SKM-1 treated with dmso at 0.1 percent for 144 hours (cell line): ENCODE measurements around the gene AFF1.
"Not testable (repeated sequence)": the region's sequence is repeated elsewhere in the genome, so short reads cannot be mapped to it uniquely, and the experiment has no call there.

Experiments used
- DNase-seq: peaks from one replicate; lab custom pipeline; 2025; ENCODE audit not compliant: unreplicated experiment; lab: John Stamatoyannopoulos, UW

The AFF1 gene

DNA sequence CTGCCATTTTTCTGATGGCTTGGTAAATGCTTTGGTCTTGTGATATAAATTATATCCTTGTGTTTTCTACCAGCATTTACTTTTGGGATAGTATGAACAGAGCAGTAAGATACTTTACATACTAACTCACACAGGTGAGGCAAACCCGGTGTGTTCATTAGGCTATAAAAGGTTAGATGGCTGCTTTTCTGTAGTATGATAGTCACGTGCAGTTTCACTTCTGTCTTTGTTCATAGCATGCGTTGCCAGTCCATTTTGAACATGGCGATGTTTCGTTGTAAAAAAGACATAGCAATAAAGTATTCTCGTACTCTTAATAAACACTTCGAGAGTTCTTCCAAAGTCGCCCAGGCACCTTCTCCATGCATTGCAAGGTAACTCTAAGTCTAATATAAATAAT is 197.2 kb downstream of the AFF1 start:
- DNase-seq, result no peak

DNA sequence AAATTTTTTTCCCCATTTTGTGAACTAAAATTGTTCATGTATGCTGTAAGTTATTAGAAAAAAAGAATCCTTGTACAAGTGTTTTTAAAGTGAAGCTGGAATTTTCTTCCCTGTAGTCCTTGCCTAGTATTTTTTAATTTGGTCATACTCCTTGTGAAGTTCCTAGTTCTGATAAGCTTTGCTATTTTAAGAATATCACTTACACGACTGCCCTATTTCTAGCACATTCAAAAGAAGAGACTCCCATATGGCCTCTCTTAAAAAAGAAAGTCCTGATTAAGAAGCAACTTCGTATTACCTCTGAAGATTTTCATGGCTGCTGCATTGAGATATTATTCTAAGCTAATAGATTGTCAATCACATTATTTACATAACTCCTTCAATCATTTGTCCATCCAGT is 198.4 kb downstream of the AFF1 start:
- no peak for DNase-seq

DNA sequence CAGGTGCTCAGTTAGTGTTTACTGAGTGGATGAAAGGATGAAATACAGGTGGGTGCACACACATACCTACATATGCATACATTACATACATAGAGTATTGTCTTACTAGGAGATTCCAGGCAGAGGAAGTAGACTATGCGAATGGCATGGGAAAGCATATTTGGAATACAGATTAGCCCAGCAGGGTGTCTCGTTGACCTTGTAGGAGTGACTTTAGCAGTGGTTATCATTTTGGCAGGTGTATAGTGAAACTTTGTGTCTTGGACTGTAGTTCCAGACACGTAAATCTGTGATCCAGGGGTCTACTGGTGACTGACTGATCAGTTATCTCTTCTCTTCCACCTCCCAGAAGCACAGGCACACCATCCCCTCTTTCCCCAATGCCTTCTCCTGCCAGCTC is 199.3 kb downstream of the AFF1 start:
- DNase-seq, result no peak

DNA sequence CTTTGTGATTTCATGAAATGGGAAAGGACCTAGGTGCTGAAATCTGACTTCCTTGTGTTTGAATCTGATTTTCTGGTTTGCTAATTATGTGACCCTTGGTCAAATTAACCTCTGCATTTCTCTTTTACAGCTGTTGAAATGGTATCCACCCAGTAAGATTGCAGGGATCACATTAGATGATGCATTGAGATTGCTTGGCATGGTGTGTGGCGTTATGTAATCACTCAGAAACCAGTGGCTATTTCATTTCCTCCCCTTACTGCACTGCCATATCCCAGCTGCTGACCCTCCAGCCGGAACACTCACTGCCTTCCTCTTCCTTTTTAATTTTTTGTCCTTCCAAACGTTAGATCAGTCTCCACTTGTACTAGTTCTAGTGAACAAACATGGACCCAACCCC is 206.6 kb downstream of the AFF1 start:
- no peak for DNase-seq

DNA sequence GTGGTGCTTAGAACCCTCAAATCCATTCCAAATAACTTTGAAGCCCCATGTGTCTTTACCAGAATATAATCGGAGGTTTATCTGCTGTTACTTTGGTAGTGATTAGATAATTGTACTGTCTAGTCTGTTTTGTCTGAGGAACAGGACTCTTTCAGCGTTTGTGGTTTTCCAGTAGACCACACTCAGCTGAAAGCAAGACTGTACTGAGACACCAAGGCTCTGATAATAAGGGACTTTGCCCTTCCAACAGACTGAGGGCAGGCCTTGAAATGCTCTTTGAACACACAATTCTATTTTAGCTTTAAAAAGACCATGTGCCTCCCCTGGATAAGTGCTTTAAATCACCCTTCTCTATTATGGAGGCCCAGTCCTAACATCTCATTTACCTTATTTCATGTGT is 209.5 kb downstream of the AFF1 start:
- DNase-seq, result no peak

DNA sequence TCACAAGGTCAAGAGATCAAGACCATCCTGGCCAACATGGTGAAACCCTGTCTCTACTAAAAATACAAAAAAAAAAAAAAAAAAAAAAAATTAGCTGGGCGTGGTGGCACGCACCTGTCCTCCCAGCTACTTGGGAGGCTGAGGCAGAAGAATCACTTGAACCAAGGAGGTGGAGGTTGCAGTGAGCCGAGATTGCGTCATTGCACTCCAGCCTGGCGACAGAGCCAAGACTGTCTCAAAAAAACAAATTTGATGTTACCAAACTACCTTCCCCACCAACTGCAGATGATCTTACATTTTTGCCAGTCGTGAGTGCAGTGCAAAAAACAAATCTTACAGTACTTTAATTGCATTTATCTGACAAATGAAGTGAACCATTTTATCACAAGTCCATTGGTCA is 211.1 kb downstream of the AFF1 start:
- DNase-seq, result not testable (repeated sequence)

DNA sequence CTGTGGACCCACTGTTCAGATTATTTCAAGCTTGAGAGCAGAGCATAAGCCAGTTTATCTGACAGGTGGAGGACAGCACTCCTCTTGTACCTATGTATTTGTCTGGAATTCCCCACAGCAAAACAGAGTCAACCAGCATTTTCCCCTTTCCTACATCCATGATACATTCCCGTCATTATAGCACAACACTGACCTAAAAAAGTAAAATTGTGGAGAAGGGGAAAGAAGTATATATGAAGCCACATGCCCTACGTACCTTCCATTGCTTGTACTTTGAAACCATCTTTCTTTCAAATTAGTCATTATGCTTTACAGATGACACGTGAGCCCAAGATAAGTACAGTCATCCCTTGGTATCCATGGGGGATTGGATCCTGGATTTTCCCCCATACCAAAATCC is 212.3 kb downstream of the AFF1 start:
- DNase-seq, result no peak

DNA sequence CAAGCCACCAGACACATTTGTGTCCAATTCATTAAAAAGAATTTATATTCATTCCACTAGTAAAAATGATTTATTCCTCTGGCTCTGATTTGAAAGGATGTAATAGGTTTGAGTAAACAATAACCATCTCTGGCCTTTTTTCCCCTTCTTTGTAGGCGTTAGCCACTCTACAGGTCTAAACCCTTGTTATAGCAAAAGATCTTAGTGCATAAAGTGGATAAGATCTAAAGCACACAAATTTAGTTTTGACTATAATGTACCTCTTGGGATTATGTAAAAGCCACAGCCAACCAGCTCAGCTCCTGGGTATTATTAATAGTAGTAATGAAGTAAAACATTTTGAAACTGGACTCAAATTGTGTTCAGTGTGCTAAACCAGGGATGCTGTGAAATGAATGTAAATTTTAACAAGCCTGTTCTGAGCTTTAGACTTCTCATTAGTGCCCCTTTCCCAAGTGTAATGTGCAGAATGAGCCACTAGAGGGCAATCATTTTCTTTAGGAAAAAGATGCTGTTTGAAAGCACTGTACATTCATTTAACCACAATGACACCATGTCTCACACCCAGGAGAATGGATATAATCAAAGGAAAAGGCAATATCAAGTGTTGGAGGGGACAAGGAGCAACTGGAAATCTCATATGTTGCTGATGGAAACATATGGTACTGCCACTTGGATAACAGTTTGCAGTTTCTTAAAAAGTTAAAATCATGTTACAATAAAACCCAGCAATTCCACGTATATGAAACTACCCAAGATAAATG is 215.9 kb downstream of the AFF1 start:
- peak; percentile 58 for DNase-seq

GRCh38 chr4:87151730-87152129 is 216.9 kb downstream of the AFF1 start:
- DNase-seq, result no peak

DNA sequence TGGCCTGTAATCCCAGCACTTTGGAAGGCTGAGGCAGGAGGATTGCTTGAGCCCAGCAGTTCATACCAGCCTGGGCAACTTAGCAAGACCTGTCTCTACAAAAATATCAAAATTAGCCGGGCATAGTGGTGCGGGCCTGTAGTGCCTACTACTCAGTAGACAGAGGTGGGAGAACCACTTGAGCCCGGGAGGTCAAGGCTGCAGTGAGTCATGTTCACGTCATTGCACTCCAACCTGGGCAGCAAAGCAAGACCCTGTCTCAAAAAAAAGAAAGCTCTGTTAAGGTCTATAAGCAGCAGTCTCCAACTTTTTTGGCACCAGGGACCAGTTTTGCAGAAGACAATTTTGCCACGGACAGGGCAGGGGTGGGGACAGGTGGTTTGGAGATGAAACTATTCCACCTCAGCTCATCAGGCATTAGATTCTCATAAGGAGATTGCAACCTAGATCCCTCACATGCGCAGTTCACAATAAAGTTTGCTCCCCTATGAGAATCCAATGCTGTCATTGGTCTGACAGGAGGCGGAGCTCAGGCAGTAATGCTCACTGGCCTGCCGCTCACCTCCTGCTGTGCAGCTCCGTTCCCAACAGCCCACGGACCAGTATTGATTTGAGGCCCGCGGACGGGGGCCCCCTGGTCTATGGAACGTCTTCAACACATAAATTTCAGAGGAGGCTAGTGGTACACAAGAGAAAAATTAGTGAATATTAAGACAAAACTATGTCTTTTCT is 217.7 kb downstream of the AFF1 start:
- DNase-seq, result no peak

- DNase-seq, result no peak
Observed at GRCh38 chr4:87153078-87153870, 218.5 kb downstream of the AFF1 start.

DNA sequence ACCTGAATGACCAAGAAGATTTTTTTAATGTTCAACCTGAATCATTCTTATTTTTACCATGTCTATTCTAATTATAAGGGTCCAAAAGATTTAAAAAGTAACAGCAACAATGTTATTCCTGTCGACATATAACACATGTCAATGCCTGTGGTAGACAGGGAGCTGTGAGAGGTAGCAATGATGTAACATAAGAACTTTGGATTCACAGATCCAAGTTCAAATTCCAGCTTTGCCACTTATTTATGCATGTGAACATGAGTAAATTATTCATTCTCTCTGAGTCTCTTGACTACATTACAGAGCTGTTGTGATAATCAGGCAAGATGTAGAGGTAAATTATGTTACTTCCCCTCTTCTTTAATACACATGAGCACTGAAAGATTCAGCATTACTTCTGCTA is 231.1 kb downstream of the AFF1 start:
- no peak for DNase-seq

DNA sequence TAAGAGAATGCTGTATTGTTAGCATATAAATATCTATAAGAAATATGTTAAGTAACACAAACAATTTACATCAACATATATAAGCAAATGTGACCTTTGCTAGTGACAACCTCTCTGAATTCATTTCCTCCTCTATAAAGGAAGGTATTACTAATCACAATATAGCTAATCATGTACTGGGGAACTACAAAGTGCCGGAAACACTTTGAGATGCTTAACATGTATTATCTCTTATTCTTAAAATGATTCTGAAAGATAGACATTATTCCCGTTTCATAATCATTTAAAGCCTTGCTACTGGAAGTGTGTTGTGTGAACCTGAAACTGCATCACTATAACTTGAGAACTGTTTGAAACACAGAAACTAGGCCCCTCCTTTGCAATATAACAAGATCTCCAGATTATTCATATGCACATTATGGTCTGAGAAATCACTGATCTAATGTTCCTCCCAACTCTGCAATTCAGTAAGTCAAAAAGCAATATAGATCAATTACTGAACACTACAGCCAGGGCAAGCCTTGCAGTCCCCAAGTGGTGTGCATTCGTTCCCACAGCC is 231.6 kb downstream of the AFF1 start:
- no peak for DNase-seq

DNA sequence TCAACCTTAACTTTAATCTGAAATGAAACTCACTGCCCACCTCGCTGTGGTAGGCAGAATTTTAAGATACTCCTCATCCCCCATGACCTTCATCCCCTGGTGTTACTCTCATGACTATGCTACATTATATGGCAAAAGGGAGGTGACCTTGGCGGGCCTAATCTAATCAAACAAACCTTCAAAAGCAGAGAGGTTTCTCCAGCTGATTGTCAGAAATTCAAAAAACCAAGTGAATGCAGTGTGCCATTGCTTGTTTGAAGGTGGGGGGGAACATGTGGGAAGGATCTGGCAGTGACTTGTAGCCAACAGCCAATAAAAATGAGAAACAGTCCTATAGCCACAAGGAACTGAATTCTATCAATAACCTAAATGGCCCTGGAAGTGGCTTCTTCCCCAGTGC is 237.1 kb downstream of the AFF1 start:
- DNase-seq, result no peak

DNA sequence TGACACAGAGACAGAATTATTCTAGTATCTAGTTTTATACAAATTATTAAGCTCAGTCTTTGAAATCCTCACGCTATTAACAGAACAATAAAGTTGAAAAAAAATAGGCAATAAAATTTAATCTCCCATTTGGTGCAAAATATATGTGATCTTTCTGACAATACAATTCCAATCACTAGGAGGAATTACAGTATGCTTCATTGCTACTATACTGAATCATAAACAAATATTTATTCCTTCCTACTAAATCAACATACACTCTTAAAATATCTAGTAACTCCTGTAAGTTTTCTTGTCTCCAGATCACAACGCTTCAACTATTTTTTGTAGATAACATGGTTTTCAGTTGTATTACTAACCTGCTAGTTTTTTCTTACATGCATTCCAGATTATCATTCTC is 239.9 kb downstream of the AFF1 start:
- DNase-seq, result no peak

GRCh38 chr4:87179751-87180150 is 244.9 kb downstream of the AFF1 start:
- DNase-seq, result no peak

- no peak for DNase-seq
Observed at GRCh38 chr4:87180767-87181166, 246.0 kb downstream of the AFF1 start.

GRCh38 chr4:87185146-87185870 is 250.5 kb downstream of the AFF1 start:
- DNase-seq, result no peak

- no peak for DNase-seq
Observed at GRCh38 chr4:87188048-87188447, 253.2 kb downstream of the AFF1 start.

DNA sequence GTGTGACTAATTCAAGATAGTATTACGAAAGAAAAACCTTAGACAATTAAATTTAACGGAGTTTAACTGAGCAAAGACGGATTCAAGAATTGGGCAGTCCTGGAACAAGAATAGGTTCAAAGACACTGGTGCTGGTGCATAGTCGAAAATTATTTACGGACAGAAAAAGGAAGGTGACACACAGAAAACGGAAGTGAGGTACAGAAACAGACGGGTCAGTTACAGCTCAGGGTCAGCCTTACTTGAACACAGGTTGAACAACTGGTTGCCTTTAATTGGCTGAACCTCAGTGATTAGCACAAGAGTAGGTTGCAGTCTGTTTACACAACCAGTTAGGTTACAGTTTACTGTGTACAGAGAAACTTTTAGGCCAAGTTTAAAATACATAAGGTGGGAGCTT is 254.1 kb downstream of the AFF1 start:
- DNase-seq, result no peak
